Activated CD4-positive, alpha-beta T cell treated with anti-CD3 and anti-CD28 coated beads for 36 hours (primary cell): ENCODE measurements around the gene INHBA. TPM values are rescaled to one million over a fixed set of nuclear protein-coding genes. Genes with fewer than 3 reads are reported as not detected.
A peak's percentile ranks its signal among the peaks of the same experiment; 100 is the strongest.

ENCODE experiments used
- ATAC-seq: fragments of 200-7000 bp; cut with Tn5 transposase; one replicate; pipeline ENCODE4 v1.10.0; 2021; ENCODE audit warnings: mild to moderate bottlenecking, moderate library complexity
- CTCF ChIA-PET: fragments of 350-600 bp; sonication (Branson Sonifier 250); formaldehyde crosslinking; loops from one replicate; lab custom pipeline; 2021; ENCODE audit warnings: antibody characterized with exemption; lab: Charles Lee
- POLR2A ChIA-PET: fragments of 350-600 bp; sonication (Branson Sonifier 250); formaldehyde crosslinking; loops from one replicate; lab custom pipeline; 2021; ENCODE audit warnings: antibody characterized with exemption, inconsistent platforms; lab: Charles Lee
- DNase-seq: peaks from one replicate; pipeline ENCODE4 v3.0.0-alpha.2; 2020
- H3K27ac Mint-ChIP-seq: one replicate; pipeline ENCODE4 v1.8.0; 2021; ENCODE audit warnings: mixed read lengths
- H3K27me3 Mint-ChIP-seq: one replicate; pipeline ENCODE4 v1.8.0; 2021; ENCODE audit warnings: mixed read lengths
- H3K36me3 Mint-ChIP-seq: one replicate; pipeline ENCODE4 v1.8.0; 2021; ENCODE audit warnings: low read depth, mixed read lengths
- H3K4me1 Mint-ChIP-seq: one replicate; pipeline ENCODE4 v1.8.0; 2021; ENCODE audit warnings: mixed read lengths
- H3K4me3 Mint-ChIP-seq: one replicate; pipeline ENCODE4 v1.8.0; 2021; ENCODE audit warnings: mild to moderate bottlenecking, moderate library complexity, mixed read lengths
- H3K9me3 Mint-ChIP-seq: one replicate; pipeline ENCODE4 v1.8.0; 2021; ENCODE audit warnings: low read depth, mixed read lengths
- intact Hi-C, 2 experiments: fragments of 100-400 bp; cut with DNase I in 1 of 2; cut with micrococcal nuclease in 1 of 2; formaldehyde crosslinking; loops; one replicate each; pipeline versions ENCODE4 v1.14.2 to v1.15.1; 2022 to 2024; cut with DNase I, micrococcal nuclease
- total RNA-seq, 2 experiments: library from RNA; stranded (reverse); gene quantifications; one replicate each; pipeline ENCODE4 v1.2.3, GENCODE V29; 2021

The INHBA gene
- total RNA-seq, 2 experiments from 2014 or later, result not detected

GRCh38 chr7:41698114-41698513 lies 4.8 kb downstream of the INHBA start:
- H3K4me3 Mint-ChIP-seq, result no peak overlapping the region
- H3K9me3 Mint-ChIP-seq, result no peaks in the 10 kb centered on the region
- H3K27me3 Mint-ChIP-seq, result peaks cover 45% of the 10 kb centered on the region
- DNase-seq (no peak), ATAC-seq (no peak)
- H3K4me1 Mint-ChIP-seq, result peaks cover 3% of the 10 kb centered on the region
- intact Hi-C loops, result loop anchor here (5.0 kb wide), 3 partner anchors 696 to 1466 kb away; no protein-coding TSS in a partner anchor
- no peak overlapping the region for H3K27ac Mint-ChIP-seq
- H3K36me3 Mint-ChIP-seq, result no peaks in the 10 kb centered on the region
- CTCF ChIA-PET, result no interaction called here
- POLR2A ChIA-PET, result no interaction called here

DNA sequence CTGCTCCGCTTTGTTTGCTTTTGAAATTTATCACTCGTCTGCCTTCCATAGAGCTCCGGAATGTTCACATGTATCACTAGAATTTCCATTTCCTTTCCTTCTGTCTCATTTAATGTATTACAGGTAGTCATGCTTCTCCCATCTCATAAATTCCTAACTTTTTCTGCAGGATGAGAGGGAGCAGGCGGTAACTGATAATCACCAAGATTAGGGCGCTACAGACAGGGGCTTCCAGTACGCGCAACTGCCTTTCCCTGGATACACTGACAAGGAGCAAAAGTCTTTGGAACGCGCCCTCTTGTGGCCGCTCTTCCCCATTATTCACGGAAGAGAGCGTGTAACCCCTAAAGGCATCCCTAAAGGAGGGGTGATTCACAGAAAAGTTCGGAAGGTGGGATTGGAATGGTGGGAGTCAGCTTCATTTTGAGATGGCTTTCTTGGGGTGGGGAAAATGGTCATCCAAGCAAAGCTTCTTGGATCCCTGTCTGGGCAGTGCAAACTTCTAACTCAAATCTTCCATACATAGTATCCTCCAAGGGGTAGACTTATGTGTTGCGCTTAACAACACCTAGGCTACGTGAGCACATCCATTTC lies 6.5 kb downstream of the INHBA start:
- peaks cover 36% of the 10 kb centered on the region for H3K27me3 Mint-ChIP-seq
- ChIA-PET CTCF (interaction anchor here (0.6 to 2.5 kb wide), 6 partner anchors 9 to 120 kb away, joined by 3 to 9 read pairs (median 4); no protein-coding TSS in a partner anchor), POLR2A (no interaction called here)
- ATAC-seq (no peak), DNase-seq (peak; percentile 60)
- H3K36me3 Mint-ChIP-seq, result no peaks in the 10 kb centered on the region
- H3K4me3 Mint-ChIP-seq, result no peak overlapping the region
- H3K9me3 Mint-ChIP-seq, result no peaks in the 10 kb centered on the region
- H3K4me1 Mint-ChIP-seq, result peaks cover 3% of the 10 kb centered on the region
- H3K27ac Mint-ChIP-seq, result no peak overlapping the region
- intact Hi-C loops, result loop anchor here (5.0 kb wide), 3 partner anchors 694 to 1464 kb away; no protein-coding TSS in a partner anchor

- H3K4me3 Mint-ChIP-seq, result no peak overlapping the region
- DNase-seq (no peak), ATAC-seq (no peak)
- ChIA-PET POLR2A (no interaction called here), CTCF (interaction anchor here (1.5 to 2.5 kb wide), 3 partner anchors 9 to 14 kb away, joined by 5 to 9 read pairs (median 5); no protein-coding TSS in a partner anchor)
- H3K27ac Mint-ChIP-seq, result no peak overlapping the region
- H3K4me1 Mint-ChIP-seq, result peaks cover 3% of the 10 kb centered on the region
- peaks cover 31% of the 10 kb centered on the region for H3K27me3 Mint-ChIP-seq
- intact Hi-C loops, result loop anchor here (5.0 kb wide), 3 partner anchors 693 to 1463 kb away; no protein-coding TSS in a partner anchor
- H3K9me3 Mint-ChIP-seq, result no peaks in the 10 kb centered on the region
- no peaks in the 10 kb centered on the region for H3K36me3 Mint-ChIP-seq
Measured at GRCh38 chr7:41695661-41696322, 7.1 kb downstream of the INHBA start.

GRCh38 chr7:41694495-41694894 lies 8.4 kb downstream of the INHBA start:
- DNase-seq (no peak), ATAC-seq (no peak)
- ChIA-PET POLR2A (interaction anchor here (1.2 kb wide), 1 partner anchor 11 kb away, joined by 3 read pairs; no protein-coding TSS in a partner anchor), CTCF (interaction anchor here (0.9 to 1.0 kb wide), 2 partner anchors 70 to 805 kb away, joined by 3 to 4 read pairs; no protein-coding TSS in a partner anchor)
- no peak overlapping the region for H3K4me3 Mint-ChIP-seq
- no peaks in the 10 kb centered on the region for H3K36me3 Mint-ChIP-seq
- H3K9me3 Mint-ChIP-seq, result no peaks in the 10 kb centered on the region
- H3K27ac Mint-ChIP-seq, result no peak overlapping the region
- intact Hi-C loops, result no loop called here
- peaks cover 22% of the 10 kb centered on the region for H3K27me3 Mint-ChIP-seq
- H3K4me1 Mint-ChIP-seq, result no peaks in the 10 kb centered on the region

GRCh38 chr7:41693150-41693997 lies 9.5 kb downstream of the INHBA start:
- Mint-ChIP-seq H3K9me3 (no peaks in the 10 kb centered on the region), H3K36me3 (no peaks in the 10 kb centered on the region), H3K4me3 (no peak overlapping the region), H3K27me3 (peaks cover 18% of the 10 kb centered on the region), H3K4me1 (no peaks in the 10 kb centered on the region), H3K27ac (no peak overlapping the region)
- intact Hi-C loops, result no loop called here
- CTCF ChIA-PET, result no interaction called here
- ATAC-seq, result no peak
- no peak for DNase-seq
- POLR2A ChIA-PET, result no interaction called here

DNA sequence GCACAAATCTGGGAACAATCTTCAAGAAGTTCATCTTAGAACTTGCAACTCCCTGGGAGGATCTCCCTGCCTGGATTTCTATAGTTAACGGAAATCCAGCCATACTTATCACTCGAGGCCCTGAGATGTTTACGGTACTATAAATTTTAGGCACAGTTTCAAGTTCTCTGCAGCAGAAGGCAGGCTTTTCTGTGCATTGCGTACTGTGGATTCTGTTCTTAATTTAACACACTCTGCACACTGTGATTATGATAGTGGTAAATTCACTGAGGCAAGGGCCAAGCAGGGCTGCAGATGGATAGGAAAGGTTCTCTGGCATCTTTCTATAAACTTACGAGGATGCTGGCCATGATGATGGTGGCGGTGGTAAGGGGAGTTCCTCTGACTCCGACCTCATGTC lies 10.6 kb downstream of the INHBA start:
- ChIA-PET POLR2A (no interaction called here), CTCF (no interaction called here)
- intact Hi-C loops, result no loop called here
- Mint-ChIP-seq H3K4me3 (no peak overlapping the region), H3K36me3 (no peaks in the 10 kb centered on the region), H3K4me1 (no peaks in the 10 kb centered on the region), H3K9me3 (no peaks in the 10 kb centered on the region), H3K27ac (no peak overlapping the region), H3K27me3 (peaks cover 12% of the 10 kb centered on the region)
- ATAC-seq, result no peak
- DNase-seq, result no peak

DNA sequence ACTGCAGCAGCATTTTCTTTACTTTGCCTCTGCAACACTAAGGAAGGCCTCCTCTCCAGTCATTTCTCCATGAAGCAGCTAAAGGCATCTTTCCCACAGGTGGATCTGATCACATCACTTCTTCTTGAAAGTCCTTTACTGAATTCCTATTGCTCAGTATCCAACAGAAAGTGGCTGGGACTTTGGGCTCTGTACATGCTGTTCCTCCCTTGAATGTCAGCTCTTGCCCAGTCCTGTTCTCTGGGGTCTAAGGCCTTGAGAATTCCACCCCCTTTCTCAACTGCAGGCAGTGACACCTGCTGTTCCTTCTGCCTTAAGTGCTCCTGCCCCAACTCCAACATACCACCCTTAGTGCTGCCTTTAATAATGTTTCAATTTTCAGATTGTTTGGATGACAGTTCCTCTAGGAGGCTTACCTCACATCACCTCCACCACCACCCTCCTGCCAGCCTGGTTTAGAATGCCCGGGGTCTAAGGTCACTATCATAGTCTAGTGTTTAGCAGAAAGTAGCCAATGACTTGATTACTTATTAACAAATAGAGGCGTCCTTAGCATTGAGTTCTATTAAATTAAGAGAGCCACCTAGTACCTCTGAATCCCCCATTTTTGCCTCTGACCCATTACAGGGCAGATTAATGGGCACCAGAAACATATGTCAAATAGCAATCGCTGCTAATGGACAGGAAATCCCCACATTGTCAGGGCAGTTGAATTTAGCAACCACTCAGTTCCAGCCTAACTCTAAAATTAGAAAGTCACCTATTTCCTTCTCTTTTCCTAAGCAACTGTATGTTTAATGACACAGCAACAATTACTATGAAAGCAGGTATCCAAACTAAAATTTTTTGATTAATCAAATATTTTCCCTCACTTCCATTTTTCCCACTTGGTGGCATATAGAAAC lies 11.4 kb downstream of the INHBA start:
- Mint-ChIP-seq H3K27me3 (peaks cover 10% of the 10 kb centered on the region), H3K4me3 (no peak overlapping the region), H3K9me3 (no peaks in the 10 kb centered on the region), H3K27ac (no peak overlapping the region), H3K36me3 (no peaks in the 10 kb centered on the region), H3K4me1 (no peaks in the 10 kb centered on the region)
- intact Hi-C loops, result no loop called here
- ATAC-seq (no peak), DNase-seq (no peak)
- POLR2A ChIA-PET, result no interaction called here
- CTCF ChIA-PET, result interaction anchor here (0.6 kb wide), 1 partner anchor 1094 kb away, joined by 3 read pairs; no protein-coding TSS in a partner anchor

GRCh38 chr7:41689815-41690214 lies 13.1 kb downstream of the INHBA start:
- ATAC-seq, result no peak
- CTCF ChIA-PET, result no interaction called here

GRCh38 chr7:41688906-41689305 lies 14.0 kb downstream of the INHBA start:
- H3K27ac Mint-ChIP-seq, result no peak overlapping the region
- H3K36me3 Mint-ChIP-seq, result no peaks in the 10 kb centered on the region
- H3K9me3 Mint-ChIP-seq, result no peaks in the 10 kb centered on the region
- ChIA-PET CTCF (no interaction called here), POLR2A (no interaction called here)
- ATAC-seq (no peak), DNase-seq (no peak)
- H3K4me3 Mint-ChIP-seq, result no peak overlapping the region
- intact Hi-C loops, result no loop called here
- no peaks in the 10 kb centered on the region for H3K4me1 Mint-ChIP-seq
- H3K27me3 Mint-ChIP-seq, result peaks cover 2% of the 10 kb centered on the region

More at GRCh38 chr7:41689815-41690214, 13.1 kb downstream of the INHBA start:
- Mint-ChIP-seq H3K36me3 (no peaks in the 10 kb centered on the region), H3K27me3 (peaks cover 2% of the 10 kb centered on the region), H3K4me3 (no peak overlapping the region), H3K9me3 (no peaks in the 10 kb centered on the region), H3K27ac (no peak overlapping the region), H3K4me1 (no peaks in the 10 kb centered on the region)
- POLR2A ChIA-PET, result no interaction called here
- intact Hi-C loops, result no loop called here
- no peak for DNase-seq

DNA sequence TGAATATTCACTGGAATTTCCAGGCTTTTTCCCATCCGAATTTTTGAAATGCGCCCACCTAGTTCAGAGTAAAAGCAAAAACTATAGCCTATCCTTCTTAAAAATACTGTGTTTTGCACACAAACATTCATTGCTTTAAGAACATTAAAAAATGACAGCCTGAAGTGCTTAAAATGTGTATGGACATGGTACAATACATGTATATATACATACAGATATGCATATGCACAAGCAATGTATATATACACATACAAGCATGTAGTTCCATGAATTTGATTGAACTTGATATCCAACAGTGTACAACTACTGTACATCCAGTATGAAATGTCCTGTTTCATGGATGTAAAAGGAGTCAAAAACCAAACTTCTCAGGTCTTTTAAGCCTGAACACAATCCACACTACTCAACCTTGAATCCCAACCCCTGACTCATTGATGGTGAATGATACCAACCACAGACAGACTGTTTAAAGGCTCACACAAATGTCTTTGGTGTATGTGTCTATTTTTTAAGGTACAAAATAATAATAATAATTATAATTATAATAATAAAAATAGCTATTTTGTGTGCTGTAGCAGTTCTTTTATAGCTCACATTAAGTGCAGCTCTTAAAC lies 14.8 kb downstream of the INHBA start:
- intact Hi-C loops, result no loop called here
- DNase-seq, result no peak
- Mint-ChIP-seq H3K9me3 (no peaks in the 10 kb centered on the region), H3K27me3 (peaks cover 2% of the 10 kb centered on the region), H3K4me3 (no peak overlapping the region), H3K4me1 (no peaks in the 10 kb centered on the region), H3K36me3 (no peaks in the 10 kb centered on the region), H3K27ac (no peak overlapping the region)
- no peak for ATAC-seq
- ChIA-PET CTCF (no interaction called here), POLR2A (no interaction called here)
